ENCODE measurements around the gene DPH1.

Gene DPH1

GRCh38 chr17:2033153-2033552 lies 3.2 kb downstream of the DPH1 start:
- Histone ChIP-seq H3K18ac (ENCODE audit: low read length) (no peak overlapping the region), H4K8ac (ENCODE audit: low read depth, low read length) (no peak overlapping the region)

GRCh38 chr17:2034157-2034556 lies 4.2 kb downstream of the DPH1 start:
- H2BK120ac ChIP-seq (ENCODE audit: low read depth, low read length) = no peak overlapping the region

More at GRCh38 chr17:2033153-2033552, 3.2 kb downstream of the DPH1 start:
- Histone ChIP-seq H3K4me2 (ENCODE audit: low read length) (no peak overlapping the region), H2AK5ac (ENCODE audit: low read length) (no peak overlapping the region), H2BK120ac (ENCODE audit: low read depth, low read length) (no peak overlapping the region), H3K27ac (ENCODE audit: low read depth, low read length) (no peak overlapping the region), H3K56ac (ENCODE audit: low read length) (no peak overlapping the region), H3K36me3 (ENCODE audit: control insufficient read depth, insufficient read depth, low read length) (no peaks in the 10 kb centered on the region), H3K4me3 (ENCODE audit: low read length) (no peak overlapping the region), H3K4ac (ENCODE audit: low read depth, low read length) (no peak overlapping the region), H3K79me2 (ENCODE audit: control insufficient read depth, insufficient read depth, low read length) (no peaks in the 10 kb centered on the region), H3K4me1 (ENCODE audit: control insufficient read depth, low read depth, low read length) (no peaks in the 10 kb centered on the region), H3K79me1 (ENCODE audit: low read length) (peaks cover 2% of the 10 kb centered on the region), H3K9ac (ENCODE audit: low read length) (no peak overlapping the region), H3K27me3 (ENCODE audit: insufficient read depth, low read length, poor library complexity) (peaks cover 2% of the 10 kb centered on the region), H3K23ac (ENCODE audit: low read length) (no peak overlapping the region), H4K5ac (ENCODE audit: low read length) (no peak overlapping the region), H2BK15ac (replicated peaks; ENCODE audit: low read depth) (no peak overlapping the region), H2BK5ac (ENCODE audit: low read length) (no peak overlapping the region)
- WGBS (ENCODE audit: extremely low coverage, insufficient coverage, low lambda C conversion rate) = no CpG with 5 or more reads among the region's 7 CpGs
- DNase-seq = no peak

DNA sequence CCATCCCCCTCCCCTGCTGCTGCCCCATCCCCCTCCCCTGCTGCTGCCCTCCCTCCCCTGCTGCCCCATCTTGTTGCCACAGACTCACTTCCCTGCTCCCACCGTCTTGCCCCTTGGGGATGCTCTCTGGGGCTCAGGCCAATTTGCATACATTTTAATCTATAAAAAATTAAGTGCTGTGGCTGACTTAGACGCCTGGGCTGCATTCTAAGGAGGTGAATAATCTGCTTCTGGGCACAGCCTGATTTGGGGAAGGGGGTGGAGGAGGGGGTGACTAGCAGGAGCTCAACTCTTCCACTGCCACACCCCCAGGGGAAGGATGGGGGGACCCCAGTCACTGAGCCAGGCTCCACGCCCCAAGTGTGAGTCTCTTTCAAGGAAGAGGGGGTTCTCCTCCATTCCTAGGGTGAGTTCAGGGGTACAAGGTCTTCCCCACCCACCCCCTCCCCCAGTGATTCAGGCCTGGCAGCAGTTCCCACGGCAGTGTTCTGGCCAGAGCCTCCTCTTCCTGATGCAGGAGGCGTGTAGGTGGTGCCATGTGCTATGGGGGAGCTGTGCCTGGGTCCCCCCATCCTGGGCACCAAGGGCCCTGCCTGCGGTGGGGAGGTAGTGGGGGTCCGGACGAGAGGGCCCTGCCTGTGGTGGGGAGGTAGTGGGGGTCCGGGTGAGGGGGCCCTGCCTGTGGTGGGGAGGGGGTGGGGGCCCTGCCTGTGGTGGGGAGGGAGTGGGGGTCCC lies 5.0 kb downstream of the DPH1 start:
- no peaks in the 10 kb centered on the region for H3K4me1 ChIP-seq (ENCODE audit: control insufficient read depth, low read depth, low read length)
- no peak overlapping the region for H3K4me2 ChIP-seq (ENCODE audit: low read length)
- no peaks in the 10 kb centered on the region for H3K79me2 ChIP-seq (ENCODE audit: control insufficient read depth, insufficient read depth, low read length)
- no peak overlapping the region for H2BK15ac ChIP-seq (replicated peaks; ENCODE audit: low read depth)
- no peak overlapping the region for H3K4me3 ChIP-seq (ENCODE audit: low read length)
- H3K27me3 ChIP-seq (ENCODE audit: insufficient read depth, low read length, poor library complexity) = no peaks in the 10 kb centered on the region
- peak; percentile 13 for DNase-seq
- no peak overlapping the region for H4K5ac ChIP-seq (ENCODE audit: low read length)
- H3K18ac ChIP-seq (ENCODE audit: low read length) = no peak overlapping the region
- no peak overlapping the region for H3K56ac ChIP-seq (ENCODE audit: low read length)
- no peak overlapping the region for H2AK5ac ChIP-seq (ENCODE audit: low read length)
- H2BK120ac ChIP-seq (ENCODE audit: low read depth, low read length) = no peak overlapping the region
- H3K27ac ChIP-seq (ENCODE audit: low read depth, low read length) = no peak overlapping the region
- no peak overlapping the region for H3K9ac ChIP-seq (ENCODE audit: low read length)
- H3K4ac ChIP-seq (ENCODE audit: low read depth, low read length) = no peak overlapping the region
- H2BK5ac ChIP-seq (ENCODE audit: low read length) = no peak overlapping the region
- WGBS (ENCODE audit: extremely low coverage, insufficient coverage, low lambda C conversion rate) = no CpG with 5 or more reads among the region's 9 CpGs
- no peak overlapping the region for H4K8ac ChIP-seq (ENCODE audit: low read depth, low read length)
- no peak overlapping the region for H3K23ac ChIP-seq (ENCODE audit: low read length)
- no peaks in the 10 kb centered on the region for H3K36me3 ChIP-seq (ENCODE audit: control insufficient read depth, insufficient read depth, low read length)
- peaks cover 2% of the 10 kb centered on the region for H3K79me1 ChIP-seq (ENCODE audit: low read length)

More at GRCh38 chr17:2034157-2034556, 4.2 kb downstream of the DPH1 start:
- Histone ChIP-seq H3K56ac (ENCODE audit: low read length) (no peak overlapping the region), H4K5ac (ENCODE audit: low read length) (no peak overlapping the region), H3K79me2 (ENCODE audit: control insufficient read depth, insufficient read depth, low read length) (no peaks in the 10 kb centered on the region), H3K9ac (ENCODE audit: low read length) (no peak overlapping the region), H2BK5ac (ENCODE audit: low read length) (no peak overlapping the region), H3K23ac (ENCODE audit: low read length) (no peak overlapping the region), H2AK5ac (ENCODE audit: low read length) (no peak overlapping the region), H3K36me3 (ENCODE audit: control insufficient read depth, insufficient read depth, low read length) (no peaks in the 10 kb centered on the region), H3K79me1 (ENCODE audit: low read length) (peaks cover 2% of the 10 kb centered on the region), H3K4me1 (ENCODE audit: control insufficient read depth, low read depth, low read length) (no peaks in the 10 kb centered on the region), H2BK15ac (replicated peaks; ENCODE audit: low read depth) (no peak overlapping the region), H4K8ac (ENCODE audit: low read depth, low read length) (no peak overlapping the region), H3K27ac (ENCODE audit: low read depth, low read length) (no peak overlapping the region), H3K4me2 (ENCODE audit: low read length) (no peak overlapping the region), H3K18ac (ENCODE audit: low read length) (no peak overlapping the region), H3K4me3 (ENCODE audit: low read length) (no peak overlapping the region), H3K4ac (ENCODE audit: low read depth, low read length) (no peak overlapping the region), H3K27me3 (ENCODE audit: insufficient read depth, low read length, poor library complexity) (no peaks in the 10 kb centered on the region)
- no CpG with 5 or more reads among the region's 7 CpGs for WGBS (ENCODE audit: extremely low coverage, insufficient coverage, low lambda C conversion rate)
- peak; percentile 37 for DNase-seq

GRCh38 chr17:2035541-2036488 lies 5.9 kb downstream of the DPH1 start:
- Histone ChIP-seq H3K9ac (ENCODE audit: low read length) (no peak overlapping the region), H4K5ac (ENCODE audit: low read length) (no peak overlapping the region), H3K4me3 (ENCODE audit: low read length) (no peak overlapping the region)

DNA sequence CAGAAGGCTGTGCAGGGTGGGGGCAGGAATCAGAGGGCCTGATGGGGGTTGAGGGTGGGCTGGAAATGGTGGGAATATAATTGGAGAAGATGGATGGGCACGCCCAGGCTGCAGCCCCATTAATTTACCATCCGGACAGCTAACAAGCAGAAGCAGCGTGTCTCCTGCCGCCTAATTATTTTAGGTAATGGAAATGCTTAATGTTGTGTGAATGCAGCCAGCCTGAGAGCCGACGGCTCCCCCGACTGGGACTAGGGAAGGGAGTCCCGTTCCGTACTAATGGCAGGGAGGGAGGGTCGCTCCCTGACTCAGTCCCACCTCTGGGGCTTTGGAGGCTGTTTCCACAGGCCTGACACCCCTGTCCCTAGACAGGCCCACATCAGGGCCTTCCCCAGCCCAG lies 7.2 kb downstream of the DPH1 start:
- Histone ChIP-seq H3K4me2 (ENCODE audit: low read length) (no peak overlapping the region), H2BK120ac (ENCODE audit: low read depth, low read length) (no peak overlapping the region), H4K5ac (ENCODE audit: low read length) (no peak overlapping the region), H3K56ac (ENCODE audit: low read length) (no peak overlapping the region), H2BK15ac (replicated peaks; ENCODE audit: low read depth) (no peak overlapping the region), H2AK5ac (ENCODE audit: low read length) (no peak overlapping the region), H3K27me3 (ENCODE audit: insufficient read depth, low read length, poor library complexity) (no peaks in the 10 kb centered on the region), H3K4me3 (ENCODE audit: low read length) (no peak overlapping the region), H3K27ac (ENCODE audit: low read depth, low read length) (no peak overlapping the region), H3K79me2 (ENCODE audit: control insufficient read depth, insufficient read depth, low read length) (no peaks in the 10 kb centered on the region), H4K8ac (ENCODE audit: low read depth, low read length) (no peak overlapping the region), H2BK5ac (ENCODE audit: low read length) (no peak overlapping the region), H3K18ac (ENCODE audit: low read length) (no peak overlapping the region), H3K9ac (ENCODE audit: low read length) (no peak overlapping the region), H3K36me3 (ENCODE audit: control insufficient read depth, insufficient read depth, low read length) (no peaks in the 10 kb centered on the region), H3K4me1 (ENCODE audit: control insufficient read depth, low read depth, low read length) (no peaks in the 10 kb centered on the region), H3K4ac (ENCODE audit: low read depth, low read length) (no peak overlapping the region), H3K23ac (ENCODE audit: low read length) (no peak overlapping the region), H3K79me1 (ENCODE audit: low read length) (no peaks in the 10 kb centered on the region)
- no peak for DNase-seq
- no CpG with 5 or more reads among the region's 10 CpGs for WGBS (ENCODE audit: extremely low coverage, insufficient coverage, low lambda C conversion rate)

More at GRCh38 chr17:2035541-2036488, 5.9 kb downstream of the DPH1 start:
- no CpG with 5 or more reads among the region's 29 CpGs for WGBS (ENCODE audit: extremely low coverage, insufficient coverage, low lambda C conversion rate)
- no peaks in the 10 kb centered on the region for H3K36me3 ChIP-seq (ENCODE audit: control insufficient read depth, insufficient read depth, low read length)
- no peaks in the 10 kb centered on the region for H3K4me1 ChIP-seq (ENCODE audit: control insufficient read depth, low read depth, low read length)
- no peak overlapping the region for H2BK15ac ChIP-seq (replicated peaks; ENCODE audit: low read depth)
- H3K4ac ChIP-seq (ENCODE audit: low read depth, low read length) = no peak overlapping the region
- no peak overlapping the region for H2BK120ac ChIP-seq (ENCODE audit: low read depth, low read length)
- no peaks in the 10 kb centered on the region for H3K79me2 ChIP-seq (ENCODE audit: control insufficient read depth, insufficient read depth, low read length)
- peaks cover 2% of the 10 kb centered on the region for H3K79me1 ChIP-seq (ENCODE audit: low read length)
- no peak overlapping the region for H3K18ac ChIP-seq (ENCODE audit: low read length)
- no peak for DNase-seq
- H3K23ac ChIP-seq (ENCODE audit: low read length) = no peak overlapping the region
- no peak overlapping the region for H3K27ac ChIP-seq (ENCODE audit: low read depth, low read length)
- H3K56ac ChIP-seq (ENCODE audit: low read length) = no peak overlapping the region
- no peak overlapping the region for H2AK5ac ChIP-seq (ENCODE audit: low read length)
- no peak overlapping the region for H4K8ac ChIP-seq (ENCODE audit: low read depth, low read length)
- no peak overlapping the region for H2BK5ac ChIP-seq (ENCODE audit: low read length)
- H3K4me2 ChIP-seq (ENCODE audit: low read length) = no peak overlapping the region
- no peaks in the 10 kb centered on the region for H3K27me3 ChIP-seq (ENCODE audit: insufficient read depth, low read length, poor library complexity)
